D721Med (cell line): ENCODE measurements around the gene SMAD9.

Experiments
- DNase-seq: peaks from one replicate; pipeline ENCODE4 v3.0.0; 2011; ENCODE audit warnings: low spot score; ENCODE audit not compliant: insufficient read length
- FAIRE-seq: peaks from 2 replicates; lab custom pipeline; 2011; peaks lifted over from hg19 to GRCh38; lab: Jason Lieb, UNC
- CTCF ChIP-seq: IDR thresholded peaks from 2 replicates; pipeline ENCODE4 v1.5.1; 2012; ENCODE audit warnings: mild to moderate bottlenecking, control low read depth; ENCODE audit not compliant: insufficient read depth; ENCODE audit errors: missing control alignments

The SMAD9 gene

GRCh38 chr13:36945078-36945477 is 25.0 kb upstream of the SMAD9 start:
- DNase-seq (no peak), FAIRE-seq (peak; percentile 35)
- TF ChIP-seq CTCF, result no peak

DNA sequence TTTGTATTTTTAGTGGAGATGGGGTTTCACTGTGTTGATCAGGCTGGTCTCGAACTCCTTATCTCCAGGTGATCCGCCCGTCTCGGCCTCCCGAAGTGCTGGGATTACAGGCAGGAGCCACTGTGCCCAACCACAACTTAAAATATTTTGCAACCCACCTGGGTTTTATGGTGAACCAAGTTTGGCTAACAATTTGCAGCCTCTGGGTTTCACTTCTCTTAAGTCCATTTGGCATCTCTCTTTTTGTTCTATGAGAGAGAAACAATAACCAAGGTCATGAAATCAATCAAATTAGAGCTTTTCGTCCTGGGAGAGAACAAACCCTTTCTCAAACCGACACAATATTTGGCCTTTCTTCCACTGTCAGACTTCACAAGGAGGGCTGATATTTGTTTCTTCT is 5.6 kb upstream of the SMAD9 start:
- FAIRE-seq, result no peak
- no peak for DNase-seq
- no peak for TF ChIP-seq CTCF

- TF ChIP-seq CTCF, result no peak
- no peak for FAIRE-seq
Observed at GRCh38 chr13:36924001-36924400, 4.0 kb upstream of the SMAD9 start.

GRCh38 chr13:36921631-36922301 is 1.7 kb upstream of the SMAD9 start:
- FAIRE-seq (peak; percentile 83), DNase-seq (no peak)
- no peak for TF ChIP-seq CTCF

More at GRCh38 chr13:36924001-36924400, 4.0 kb upstream of the SMAD9 start:
- DNase-seq, result no peak

DNA sequence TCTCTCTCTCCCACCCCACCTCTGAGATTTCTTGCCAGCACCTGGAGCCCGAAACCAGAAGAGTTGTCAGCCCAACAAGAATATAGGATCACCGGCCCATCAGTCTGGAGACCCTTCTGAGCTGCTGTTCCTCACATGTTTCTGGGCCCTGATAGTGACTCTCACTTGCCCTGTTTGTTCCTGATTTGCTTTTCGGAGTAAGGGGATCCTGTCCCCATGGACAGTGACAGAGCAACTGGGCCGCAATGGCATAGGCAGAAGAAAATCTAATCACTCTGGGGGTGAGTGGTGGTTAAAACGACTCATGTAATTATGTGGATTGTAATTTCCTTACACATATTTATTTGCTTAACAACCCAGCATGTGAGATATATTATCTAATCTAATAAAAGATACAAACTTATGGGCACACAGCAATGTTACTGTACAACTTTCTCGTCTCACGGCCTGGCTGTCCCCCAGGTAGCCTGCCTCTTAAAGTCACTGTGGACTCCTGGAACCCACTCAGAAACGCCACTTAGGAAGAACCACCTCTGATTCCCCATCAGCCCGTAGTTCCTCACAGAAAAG is 663 bp upstream of the SMAD9 start:
- FAIRE-seq (no peak), DNase-seq (no peak)
- no peak for TF ChIP-seq CTCF

- no peak for TF ChIP-seq CTCF
- no peak for FAIRE-seq
- DNase-seq, result no peak
Observed at GRCh38 chr13:36919171-36919832, 736 bp downstream of the SMAD9 start.
